NT2/D1 (cell line): ENCODE results near the gene YBX2.

Source experiments
- SUZ12 ChIP-seq: IDR thresholded peaks from 2 replicates; pipeline ENCODE4 v1.6.1; 2011; ENCODE audit not compliant: insufficient read length, insufficient read depth; ENCODE audit errors: extremely low read depth
- YY1 ChIP-seq: IDR thresholded peaks from 2 replicates; pipeline ENCODE4 v1.6.1; 2011; ENCODE audit not compliant: insufficient read length, insufficient read depth
- ZNF274 ChIP-seq: IDR thresholded peaks from 2 replicates; pipeline ENCODE4 v1.6.1; 2011; ENCODE audit warnings: mild to moderate bottlenecking, low read depth, low read length

GRCh38 chr17:7260651-7261378, 33.6 kb downstream of the YBX2 start:
- no peak for TF ChIP-seq ZNF274
- TF ChIP-seq YY1 = no peak
- TF ChIP-seq SUZ12 = no peak
